ENCODE results near the gene IQSEC3. TPM values are rescaled to one million over a fixed set of nuclear protein-coding genes. Genes with fewer than 3 reads are reported as not detected.

The IQSEC3 gene
- total RNA-seq, 1 experiment from 2014 or later, result not detected

DNA sequence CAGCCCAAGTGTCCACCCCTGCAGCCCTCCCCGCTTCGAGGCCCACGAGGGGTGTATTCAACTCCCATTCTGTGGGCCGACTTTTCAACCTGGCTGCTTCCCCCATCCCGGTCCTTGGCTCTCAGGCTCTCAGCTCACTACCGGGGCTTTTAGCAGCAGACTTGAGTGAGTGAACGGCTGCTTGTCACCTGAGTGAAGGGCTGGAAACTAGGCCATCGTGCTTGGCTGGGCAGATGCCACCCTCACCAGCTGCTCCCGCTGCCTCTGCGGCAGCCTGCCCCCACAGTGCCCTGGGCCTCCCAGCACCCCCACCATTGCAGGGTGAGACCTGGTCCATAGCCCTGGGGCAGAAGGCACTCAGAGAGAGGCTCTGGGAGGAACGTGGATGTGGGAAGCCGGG is 87.5 kb downstream of the IQSEC3 start:
- ChIA-PET CTCF (no interaction called here), POLR2A (no interaction called here)
- ATAC-seq, result no peak
- in situ Hi-C loops (cut with HindIII; ENCODE audit: low pct_unique_long_range_greater_than_20kb, low sequenced_read_pairs), result no loop called here
- no TSS peak for BruUV-seq (replicated peaks)
- Histone ChIP-seq H3K27ac (ENCODE audit: low read length) (no peak overlapping the region), H3K27me3 (ENCODE audit: control insufficient read depth, insufficient read depth, low read length) (no peaks in the 10 kb centered on the region), H3K36me3 (ENCODE audit: control insufficient read depth, insufficient read depth, low read length) (no peaks in the 10 kb centered on the region), H3K9me3 (ENCODE audit: control insufficient read depth, insufficient read depth, low read depth, low read length) (no peaks in the 10 kb centered on the region), H3K4me3 (ENCODE audit: low read depth in 2 of 2, low read length in 2 of 2) (no peak overlapping the region), H3K4me1 (ENCODE audit: control insufficient read depth, insufficient read depth, low read length) (no peaks in the 10 kb centered on the region)
- intact Hi-C loops (cut with micrococcal nuclease; ENCODE audit: unreplicated experiment), result no loop called here
- TF ChIP-seq, protein P1, sequence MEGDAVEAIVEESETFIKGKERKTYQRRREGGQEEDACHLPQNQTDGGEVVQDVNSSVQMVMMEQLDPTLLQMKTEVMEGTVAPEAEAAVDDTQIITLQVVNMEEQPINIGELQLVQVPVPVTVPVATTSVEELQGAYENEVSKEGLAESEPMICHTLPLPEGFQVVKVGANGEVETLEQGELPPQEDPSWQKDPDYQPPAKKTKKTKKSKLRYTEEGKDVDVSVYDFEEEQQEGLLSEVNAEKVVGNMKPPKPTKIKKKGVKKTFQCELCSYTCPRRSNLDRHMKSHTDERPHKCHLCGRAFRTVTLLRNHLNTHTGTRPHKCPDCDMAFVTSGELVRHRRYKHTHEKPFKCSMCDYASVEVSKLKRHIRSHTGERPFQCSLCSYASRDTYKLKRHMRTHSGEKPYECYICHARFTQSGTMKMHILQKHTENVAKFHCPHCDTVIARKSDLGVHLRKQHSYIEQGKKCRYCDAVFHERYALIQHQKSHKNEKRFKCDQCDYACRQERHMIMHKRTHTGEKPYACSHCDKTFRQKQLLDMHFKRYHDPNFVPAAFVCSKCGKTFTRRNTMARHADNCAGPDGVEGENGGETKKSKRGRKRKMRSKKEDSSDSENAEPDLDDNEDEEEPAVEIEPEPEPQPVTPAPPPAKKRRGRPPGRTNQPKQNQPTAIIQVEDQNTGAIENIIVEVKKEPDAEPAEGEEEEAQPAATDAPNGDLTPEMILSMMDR (IDR thresholded peaks at IDR 0.05), result no peak
- TF ChIP-seq SIN3A (IDR thresholded peaks at IDR 0.05; ENCODE audit: borderline replicate concordance, insufficient read depth, low read depth, low read length) (no peak), POLR2AphosphoS5 (IDR thresholded peaks at IDR 0.05; ENCODE audit: low read depth, low read length) (no peak), TCF7L2 (IDR thresholded peaks at IDR 0.05; ENCODE audit: low read depth, low read length) (no peak)
- TF ChIP-seq, protein P2, sequence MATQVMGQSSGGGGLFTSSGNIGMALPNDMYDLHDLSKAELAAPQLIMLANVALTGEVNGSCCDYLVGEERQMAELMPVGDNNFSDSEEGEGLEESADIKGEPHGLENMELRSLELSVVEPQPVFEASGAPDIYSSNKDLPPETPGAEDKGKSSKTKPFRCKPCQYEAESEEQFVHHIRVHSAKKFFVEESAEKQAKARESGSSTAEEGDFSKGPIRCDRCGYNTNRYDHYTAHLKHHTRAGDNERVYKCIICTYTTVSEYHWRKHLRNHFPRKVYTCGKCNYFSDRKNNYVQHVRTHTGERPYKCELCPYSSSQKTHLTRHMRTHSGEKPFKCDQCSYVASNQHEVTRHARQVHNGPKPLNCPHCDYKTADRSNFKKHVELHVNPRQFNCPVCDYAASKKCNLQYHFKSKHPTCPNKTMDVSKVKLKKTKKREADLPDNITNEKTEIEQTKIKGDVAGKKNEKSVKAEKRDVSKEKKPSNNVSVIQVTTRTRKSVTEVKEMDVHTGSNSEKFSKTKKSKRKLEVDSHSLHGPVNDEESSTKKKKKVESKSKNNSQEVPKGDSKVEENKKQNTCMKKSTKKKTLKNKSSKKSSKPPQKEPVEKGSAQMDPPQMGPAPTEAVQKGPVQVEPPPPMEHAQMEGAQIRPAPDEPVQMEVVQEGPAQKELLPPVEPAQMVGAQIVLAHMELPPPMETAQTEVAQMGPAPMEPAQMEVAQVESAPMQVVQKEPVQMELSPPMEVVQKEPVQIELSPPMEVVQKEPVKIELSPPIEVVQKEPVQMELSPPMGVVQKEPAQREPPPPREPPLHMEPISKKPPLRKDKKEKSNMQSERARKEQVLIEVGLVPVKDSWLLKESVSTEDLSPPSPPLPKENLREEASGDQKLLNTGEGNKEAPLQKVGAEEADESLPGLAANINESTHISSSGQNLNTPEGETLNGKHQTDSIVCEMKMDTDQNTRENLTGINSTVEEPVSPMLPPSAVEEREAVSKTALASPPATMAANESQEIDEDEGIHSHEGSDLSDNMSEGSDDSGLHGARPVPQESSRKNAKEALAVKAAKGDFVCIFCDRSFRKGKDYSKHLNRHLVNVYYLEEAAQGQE (IDR thresholded peaks at IDR 0.05; ENCODE audit: insufficient read depth in 1 of 2, low read depth in 2 of 2, low read length in 1 of 2), result no peak
- DNase-seq (ENCODE audit: low read depth, low spot score), result no peak

DNA sequence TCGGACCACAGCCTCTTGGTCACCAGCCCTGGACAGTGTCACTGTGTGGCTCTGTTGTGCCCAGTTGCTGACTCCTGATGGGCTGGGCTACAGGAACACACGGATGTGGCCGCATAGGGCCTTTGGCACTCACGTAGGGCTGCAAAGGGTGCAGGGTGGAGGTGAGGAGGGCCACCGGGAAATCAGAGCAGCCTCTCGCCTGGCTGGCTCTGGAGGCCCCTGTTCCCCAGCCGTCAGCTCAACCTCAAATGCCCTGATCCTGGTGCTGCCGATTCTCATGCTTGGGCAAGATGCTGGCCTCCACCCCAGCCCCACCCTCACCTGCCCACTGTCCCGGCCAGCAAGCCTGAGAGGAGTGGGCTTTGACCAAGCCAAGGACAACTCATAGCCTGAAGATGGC is 88.4 kb downstream of the IQSEC3 start:
- Histone ChIP-seq H3K4me1 (ENCODE audit: control insufficient read depth, insufficient read depth, low read length) (no peaks in the 10 kb centered on the region), H3K4me3 (ENCODE audit: low read depth in 2 of 2, low read length in 2 of 2) (no peak overlapping the region), H3K27ac (ENCODE audit: low read length) (no peak overlapping the region), H3K9me3 (ENCODE audit: control insufficient read depth, insufficient read depth, low read depth, low read length) (no peaks in the 10 kb centered on the region), H3K36me3 (ENCODE audit: control insufficient read depth, insufficient read depth, low read length) (no peaks in the 10 kb centered on the region), H3K27me3 (ENCODE audit: control insufficient read depth, insufficient read depth, low read length) (no peaks in the 10 kb centered on the region)
- intact Hi-C loops (cut with micrococcal nuclease; ENCODE audit: unreplicated experiment), result no loop called here
- no peak for DNase-seq (ENCODE audit: low read depth, low spot score)
- TF ChIP-seq POLR2AphosphoS5 (IDR thresholded peaks at IDR 0.05; ENCODE audit: low read depth, low read length), result no peak
- TF ChIP-seq, protein P2 (IDR thresholded peaks at IDR 0.05; ENCODE audit: insufficient read depth in 1 of 2, low read depth in 2 of 2, low read length in 1 of 2), result no peak
- no peak for TF ChIP-seq SIN3A (IDR thresholded peaks at IDR 0.05; ENCODE audit: borderline replicate concordance, insufficient read depth, low read depth, low read length)
- TF ChIP-seq, protein P1 (IDR thresholded peaks at IDR 0.05), result no peak
- no peak for TF ChIP-seq TCF7L2 (IDR thresholded peaks at IDR 0.05; ENCODE audit: low read depth, low read length)
- no TSS peak for BruUV-seq (replicated peaks)
- CTCF ChIA-PET, result no interaction called here
- ATAC-seq, result no peak
- in situ Hi-C loops (cut with HindIII; ENCODE audit: low pct_unique_long_range_greater_than_20kb, low sequenced_read_pairs), result no loop called here
- POLR2A ChIA-PET, result no interaction called here
